Loucy (cell line): ENCODE data around the gene COMMD1.

Source experiments
- H2AFZ ChIP-seq: fragments of 200-600 bp; sonication (generic); 2 replicates; pipeline ENCODE4 v1.6.0; 2016; ENCODE audit warnings: antibody characterized with exemption, mild to moderate bottlenecking, low read length, moderate library complexity
- H3F3A ChIP-seq: fragments of 200-600 bp; 2 replicates; pipeline ENCODE4 v1.6.0; 2016; ENCODE audit warnings: antibody characterized with exemption, low read depth, mild to moderate bottlenecking
- H3K27me3 ChIP-seq: fragments of 200-600 bp; sonication (generic); 2 replicates; pipeline ENCODE4 v1.6.1; 2014; ENCODE audit warnings: low read length, mild to moderate bottlenecking; ENCODE audit not compliant: insufficient read depth, poor library complexity, severe bottlenecking
- H3K36me3 ChIP-seq: fragments of 200-600 bp; sonication (generic); 2 replicates; pipeline ENCODE4 v1.6.1; 2016; ENCODE audit warnings: low read length; ENCODE audit not compliant: insufficient read depth
- H3K4me1 ChIP-seq: fragments of 200-600 bp; sonication (generic); 2 replicates; pipeline ENCODE4 v1.5.1; 2014; ENCODE audit warnings: low read length, mild to moderate bottlenecking; ENCODE audit not compliant: insufficient read depth, poor library complexity, severe bottlenecking
- H3K4me2 ChIP-seq: fragments of 200-600 bp; sonication (generic); 2 replicates; pipeline ENCODE4 v1.6.0; 2014; ENCODE audit warnings: antibody characterized with exemption, low read length, low read depth, mild to moderate bottlenecking; ENCODE audit not compliant: poor library complexity, severe bottlenecking
- H3K4me3 ChIP-seq: fragments of 200-600 bp; sonication (generic); 2 replicates; pipeline ENCODE4 v1.5.1; 2014; ENCODE audit warnings: low read length, mild to moderate bottlenecking, mixed read lengths; ENCODE audit not compliant: poor library complexity, severe bottlenecking
- H3K79me2 ChIP-seq: fragments of 200-600 bp; sonication (generic); 2 replicates; pipeline ENCODE4 v1.6.1; 2014; ENCODE audit warnings: low read length; ENCODE audit not compliant: insufficient read depth
- H3K9ac ChIP-seq: fragments of 200-600 bp; sonication (generic); 2 replicates; pipeline ENCODE4 v1.6.0; 2014; ENCODE audit warnings: mild to moderate bottlenecking, low read depth, low read length, moderate library complexity; ENCODE audit not compliant: poor library complexity, severe bottlenecking
- H3K9me2 ChIP-seq: fragments of 200-600 bp; sonication (generic); replicated peaks from 2 replicates; pipeline ENCODE4 v1.6.1; 2016; ENCODE audit warnings: low read depth, low read length, mixed read lengths
- H3K9me3 ChIP-seq: fragments of 200-600 bp; sonication (generic); 2 replicates; pipeline ENCODE4 v1.6.1; 2014; ENCODE audit warnings: mild to moderate bottlenecking, antibody characterized with exemption, low read length, low read depth; ENCODE audit not compliant: insufficient read depth
- H4K20me1 ChIP-seq: fragments of 200-600 bp; sonication (generic); 2 replicates; pipeline ENCODE4 v1.6.0; 2014; ENCODE audit warnings: antibody characterized with exemption, low read length, mild to moderate bottlenecking; ENCODE audit not compliant: insufficient read depth, poor library complexity, severe bottlenecking
- CTCF ChIP-seq: fragments of 200-600 bp; sonication (generic); conservative IDR thresholded peaks from 2 replicates; pipeline ENCODE4 v1.5.1; 2014; ENCODE audit warnings: mild to moderate bottlenecking, antibody characterized with exemption, low read length
- EZH2phosphoT487 ChIP-seq: fragments of 200-600 bp; IDR thresholded peaks from 2 replicates; pipeline ENCODE4 v1.6.1; 2018; ENCODE audit warnings: antibody characterized with exemption, mild to moderate bottlenecking, moderate library complexity, borderline replicate concordance

Gene COMMD1

GRCh38 chr2:61924895-61925663 is 19.6 kb downstream of the COMMD1 start:
- Histone ChIP-seq H3F3A (no peaks in the 10 kb centered on the region), H4K20me1 (no peaks in the 10 kb centered on the region), H3K4me2 (no peak overlapping the region), H3K27me3 (no peaks in the 10 kb centered on the region), H3K4me3 (no peak overlapping the region), H3K36me3 (no peaks in the 10 kb centered on the region), H3K9ac (no peak overlapping the region), H2AFZ (no peak overlapping the region), H3K4me1 (no peaks in the 10 kb centered on the region), H3K9me3 (no peaks in the 10 kb centered on the region), H3K9me2 (no peaks in the 10 kb centered on the region), H3K79me2 (no peaks in the 10 kb centered on the region)
- TF ChIP-seq EZH2phosphoT487 (no peak), CTCF (no peak)

DNA sequence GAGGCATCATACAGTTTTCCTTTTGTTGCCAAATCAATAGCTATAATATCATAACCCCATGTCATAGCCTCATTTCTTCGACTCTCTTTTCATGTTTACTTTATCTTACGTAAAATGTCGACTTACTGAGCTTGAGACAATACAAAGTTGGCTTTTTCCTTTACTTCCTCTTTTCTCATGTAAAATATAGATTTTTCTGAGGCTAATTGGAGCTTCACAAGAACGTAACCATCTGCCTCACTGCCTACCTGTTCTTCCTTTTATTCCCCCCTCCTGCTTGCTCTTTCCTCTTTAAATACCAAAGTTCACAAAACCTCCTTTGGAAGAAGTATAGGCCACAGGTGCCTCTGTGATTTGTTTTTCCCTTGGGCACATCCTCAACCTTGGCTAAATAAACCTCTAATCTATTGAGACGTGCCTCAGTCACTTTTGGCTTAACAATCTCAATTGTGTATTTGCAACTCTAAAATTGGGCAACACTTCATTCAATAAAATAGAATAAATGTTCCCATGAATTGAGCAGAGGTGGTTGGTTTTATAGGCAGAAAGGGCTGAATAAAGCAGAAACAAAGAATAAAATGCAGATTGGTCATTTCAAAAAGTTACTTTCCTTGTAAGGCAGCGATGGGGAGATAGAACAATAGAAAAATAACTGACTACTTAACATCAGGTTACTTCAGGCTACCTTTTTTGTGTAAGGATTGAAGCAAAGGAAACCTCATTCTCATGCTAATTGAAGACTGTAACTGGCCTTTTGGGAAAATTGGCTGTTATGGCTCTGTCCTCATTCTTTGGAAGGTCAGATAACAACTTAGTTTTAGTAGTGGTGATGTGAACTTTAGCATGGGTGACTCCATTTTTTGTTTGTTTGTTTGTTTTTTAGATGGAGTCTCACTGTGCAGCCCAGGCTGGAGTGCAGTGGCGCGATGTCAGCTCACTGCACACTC is 21.3 kb downstream of the COMMD1 start:
- Histone ChIP-seq H3K4me3 (no peak overlapping the region), H3K4me1 (no peaks in the 10 kb centered on the region), H3K9me3 (no peaks in the 10 kb centered on the region), H4K20me1 (no peaks in the 10 kb centered on the region), H2AFZ (no peak overlapping the region), H3K9ac (no peak overlapping the region), H3F3A (no peaks in the 10 kb centered on the region), H3K4me2 (no peak overlapping the region), H3K9me2 (no peaks in the 10 kb centered on the region), H3K36me3 (no peaks in the 10 kb centered on the region), H3K27me3 (no peaks in the 10 kb centered on the region), H3K79me2 (no peaks in the 10 kb centered on the region)
- TF ChIP-seq EZH2phosphoT487 (no peak), CTCF (no peak)

DNA sequence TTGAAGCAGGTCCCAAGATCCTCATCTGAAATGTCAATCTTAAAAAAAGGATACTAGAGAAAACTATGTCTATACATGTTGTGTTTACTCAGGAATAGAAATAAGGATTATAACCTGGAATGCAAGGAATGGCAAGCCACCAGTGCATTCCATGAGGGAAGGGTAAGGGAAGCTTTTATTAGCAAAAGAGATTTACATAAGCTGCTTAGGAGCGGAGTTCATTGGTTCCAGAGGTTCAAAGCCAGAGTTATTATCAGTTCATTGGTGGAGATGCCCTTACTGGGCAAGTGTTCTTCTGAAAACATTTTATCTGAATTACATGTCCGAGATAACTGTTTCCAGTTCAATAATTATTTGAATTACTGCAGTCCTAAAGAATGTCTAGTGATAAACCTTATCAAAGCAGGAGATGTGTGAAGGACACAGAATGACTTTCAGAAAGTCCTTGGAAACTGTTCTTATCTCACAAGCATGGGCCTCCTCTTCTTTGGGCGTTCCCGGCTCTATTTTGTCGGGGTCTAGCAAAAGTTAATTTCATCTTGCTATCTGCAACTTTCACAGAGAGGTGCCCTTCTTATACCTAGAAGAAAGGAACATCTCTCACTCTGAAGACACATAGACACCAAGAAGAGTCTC is 23.5 kb downstream of the COMMD1 start:
- H2AFZ ChIP-seq: no peak overlapping the region
- H3K27me3 ChIP-seq: no peaks in the 10 kb centered on the region
- no peaks in the 10 kb centered on the region for H3K4me1 ChIP-seq
- H3K79me2 ChIP-seq: no peaks in the 10 kb centered on the region
- no peaks in the 10 kb centered on the region for H3K36me3 ChIP-seq
- TF ChIP-seq CTCF: no peak
- TF ChIP-seq EZH2phosphoT487: no peak
- no peaks in the 10 kb centered on the region for H3F3A ChIP-seq
- no peaks in the 10 kb centered on the region for H3K9me2 ChIP-seq
- no peak overlapping the region for H3K4me2 ChIP-seq
- H4K20me1 ChIP-seq: no peaks in the 10 kb centered on the region
- H3K9ac ChIP-seq: no peak overlapping the region
- no peaks in the 10 kb centered on the region for H3K9me3 ChIP-seq
- H3K4me3 ChIP-seq: no peak overlapping the region
